H1 (cell line): ENCODE data around the gene BET1L. TPM values are rescaled to one million over a fixed set of nuclear protein-coding genes. Genes with fewer than 3 reads are reported as not detected.
A peak's percentile ranks its signal among the peaks of the same experiment; 100 is the strongest.
"Not testable (repeated sequence)": the region's sequence is repeated elsewhere in the genome, so short reads cannot be mapped to it uniquely, and the experiment has no call there.

Source experiments
- CTCF ChIA-PET: fragments of 300-600 bp; sonication (Branson Sonifier 250); formaldehyde crosslinking; loops from one replicate; lab custom pipeline; 2021; ENCODE audit not compliant: partially characterized antibody; lab: Charles Lee
- POLR2A ChIA-PET: fragments of 300-600 bp; sonication (Branson Sonifier 250); formaldehyde crosslinking; loops from one replicate; lab custom pipeline; 2021; ENCODE audit warnings: inconsistent platforms; ENCODE audit not compliant: partially characterized antibody; lab: Charles Lee
- DNase-seq, 2 experiments: peaks; one replicate each; pipeline versions ENCODE4 v3.0.0 to v3.0.0-alpha.2; 2010 to 2022; ENCODE audit warnings: low spot score in 2 of 2, low read depth in 1 of 2, mixed read lengths in 1 of 2
- FAIRE-seq: peaks from 2 replicates; lab custom pipeline; 2011; peaks lifted over from hg19 to GRCh38; lab: Jason Lieb, UNC
- H2AFZ ChIP-seq: 2 replicates; pipeline ENCODE4 v1.8.1; 2012; ENCODE audit warnings: low read length, inconsistent platforms
- H2AK5ac ChIP-seq: 2 replicates; pipeline ENCODE4 v1.6.1; 2013; ENCODE audit warnings: low read depth, low read length
- H2BK120ac ChIP-seq: replicated peaks from 2 replicates; pipeline ENCODE3; 2013; ENCODE audit warnings: low read depth, low read length, inconsistent platforms
- H2BK12ac ChIP-seq: 2 replicates; pipeline ENCODE4 v1.6.1; 2013; ENCODE audit warnings: low read depth, low read length
- H2BK15ac ChIP-seq: 2 replicates; pipeline ENCODE4 v1.6.1; 2013; ENCODE audit warnings: low read length
- H2BK20ac ChIP-seq: 2 replicates; pipeline ENCODE4 v1.6.1; 2013; ENCODE audit warnings: low read length
- H2BK5ac ChIP-seq: 2 replicates; pipeline ENCODE4 v1.6.1; 2013; ENCODE audit warnings: low read depth, low read length
- H3K14ac ChIP-seq: 2 replicates; pipeline ENCODE4 v1.6.1; 2013; ENCODE audit warnings: inconsistent platforms; ENCODE audit not compliant: insufficient read length
- H3K18ac ChIP-seq: 2 replicates; pipeline ENCODE4 v1.6.1; 2013; ENCODE audit warnings: low read length; ENCODE audit errors: extremely low read depth
- H3K23ac ChIP-seq: 2 replicates; pipeline ENCODE4 v1.6.1; 2013; ENCODE audit warnings: inconsistent platforms; ENCODE audit not compliant: insufficient read length
- H3K23me2 ChIP-seq: 2 replicates; pipeline ENCODE4 v1.6.1; 2013; ENCODE audit warnings: low read depth, low read length
- H3K27ac ChIP-seq: 2 replicates; pipeline ENCODE4 v1.6.1; 2011; ENCODE audit warnings: low read depth, low read length, inconsistent platforms
- H3K27me3 ChIP-seq, 4 experiments: replicated peaks in 1 of 4; 1 replicate in 1 of 4; 2 replicates in 3 of 4; pipeline versions ENCODE4 v1.6.1 to v1.8.1; 2011 to 2013; ENCODE audit warnings: low read length in 3 of 4, mild to moderate bottlenecking in 3 of 4, inconsistent platforms in 2 of 4, mixed read lengths in 2 of 4, moderate library complexity in 1 of 4; ENCODE audit not compliant: control insufficient read depth in 3 of 4, insufficient read depth in 3 of 4; ENCODE audit errors: extremely low read depth in 1 of 4
- H3K36me3 ChIP-seq, 4 experiments: 2 replicates each; pipeline versions ENCODE4 v1.6.1 to v1.8.1; 2011 to 2013; ENCODE audit warnings: mild to moderate bottlenecking in 4 of 4, low read length in 3 of 4, moderate library complexity in 2 of 4, control low read depth in 1 of 4, inconsistent platforms in 1 of 4; ENCODE audit not compliant: insufficient read depth in 4 of 4, control insufficient read depth in 2 of 4
- H3K4ac ChIP-seq: replicated peaks from 2 replicates; pipeline ENCODE3; 2013; ENCODE audit warnings: low read length, low read depth, mixed read lengths, inconsistent platforms; ENCODE audit not compliant: insufficient read length
- H3K4me1 ChIP-seq, 4 experiments: replicated peaks in 1 of 4; 1 replicate in 1 of 4; 2 replicates in 3 of 4; pipeline versions ENCODE4 v1.6.1 to v1.8.1; 2011 to 2013; ENCODE audit warnings: low read length in 3 of 4, inconsistent platforms in 2 of 4, mixed read lengths in 1 of 4; ENCODE audit not compliant: insufficient read depth in 4 of 4, control insufficient read depth in 3 of 4
- H3K4me2 ChIP-seq, 2 experiments: 2 replicates each; pipeline versions ENCODE4 v1.6.1 to v1.8.1; 2011 to 2013; ENCODE audit warnings: low read depth in 2 of 2, low read length in 2 of 2, control low read depth in 1 of 2, inconsistent platforms in 1 of 2, mild to moderate bottlenecking in 1 of 2; ENCODE audit not compliant: insufficient read depth in 1 of 2
- H3K4me3 ChIP-seq, 4 experiments: fragments of 200-600, 300-600 bp in 1 of 4; sonication (generic), shearing (Covaris generic), sonication (Bioruptor Twin) in 1 of 4; 2 replicates each; pipeline versions ENCODE4 v1.5.1 to v1.8.1; 2011 to 2016; ENCODE audit warnings: low read length in 4 of 4, low read depth in 3 of 4, control low read depth in 2 of 4, inconsistent platforms in 2 of 4, mild to moderate bottlenecking in 2 of 4, mixed read lengths in 1 of 4, moderate library complexity in 1 of 4; ENCODE audit not compliant: insufficient read depth in 2 of 4; ENCODE audit errors: extremely low read depth in 1 of 4
- H3K56ac ChIP-seq: replicated peaks from 2 replicates; pipeline ENCODE3; 2013; ENCODE audit warnings: low read depth, mild to moderate bottlenecking, mixed read lengths, low read length, inconsistent platforms; ENCODE audit not compliant: insufficient read length
- H3K79me1 ChIP-seq: 2 replicates; pipeline ENCODE4 v1.6.1; 2013; ENCODE audit warnings: low read depth, low read length, control low read depth
- H3K79me2 ChIP-seq, 2 experiments: 2 replicates each; pipeline versions ENCODE4 v1.6.1 to v1.8.1; 2012 to 2013; ENCODE audit warnings: low read length in 2 of 2, mild to moderate bottlenecking in 2 of 2, inconsistent platforms in 1 of 2; ENCODE audit not compliant: insufficient read depth in 2 of 2, control insufficient read depth in 1 of 2
- H3K9ac ChIP-seq, 4 experiments: replicated peaks in 1 of 4; 1 replicate in 1 of 4; 2 replicates in 3 of 4; pipeline versions ENCODE4 v1.6.1 to v1.8.1; 2011 to 2013; ENCODE audit warnings: low read depth in 3 of 4, low read length in 3 of 4, control low read depth in 2 of 4, mild to moderate bottlenecking in 2 of 4, moderate library complexity in 2 of 4, inconsistent platforms in 1 of 4; ENCODE audit errors: extremely low read depth in 1 of 4
- H3K9me3 ChIP-seq, 2 experiments: 2 replicates each; pipeline versions ENCODE4 v1.6.1 to v1.8.1; 2012 to 2013; ENCODE audit warnings: mild to moderate bottlenecking in 2 of 2, moderate library complexity in 2 of 2, control low read depth in 1 of 2, inconsistent platforms in 1 of 2, low read depth in 1 of 2, low read length in 1 of 2, mixed read lengths in 1 of 2; ENCODE audit not compliant: insufficient read depth in 2 of 2
- H4K20me1 ChIP-seq, 2 experiments: replicated peaks in 1 of 2; 2 replicates each; pipeline versions ENCODE3 to v1.8.1; 2011 to 2013; ENCODE audit warnings: inconsistent platforms in 2 of 2, low read length in 2 of 2, mild to moderate bottlenecking in 1 of 2; ENCODE audit not compliant: insufficient read depth in 2 of 2, control insufficient read depth in 1 of 2
- H4K5ac ChIP-seq: 2 replicates; pipeline ENCODE4 v1.6.1; 2013; ENCODE audit warnings: low read length, low read depth, mixed read lengths, inconsistent platforms; ENCODE audit not compliant: insufficient read length
- H4K8ac ChIP-seq: 2 replicates; pipeline ENCODE4 v1.8.0; 2013; ENCODE audit warnings: mild to moderate bottlenecking, moderate library complexity, low read length, inconsistent platforms; ENCODE audit not compliant: insufficient read depth; ENCODE audit errors: extremely low read depth
- H4K91ac ChIP-seq: replicated peaks from 2 replicates; pipeline ENCODE3; 2013; ENCODE audit warnings: low read length, mixed read lengths, inconsistent platforms; ENCODE audit not compliant: insufficient read length
- WGBS, 2 experiments: shearing (Covaris generic) in 1 of 2; methylation state at CpG; one replicate each; pipeline versions ENCODE4 v1.1.6 to v1.1.7; 2013 to 2015; ENCODE audit warnings: low lambda C conversion rate in 2 of 2, mixed read lengths in 2 of 2, inconsistent platforms in 1 of 2, low coverage in 1 of 2, missing lambda C conversion rate in 1 of 2; ENCODE audit not compliant: insufficient replicate concordance in 2 of 2, insufficient coverage in 1 of 2, insufficient read length in 1 of 2; ENCODE audit errors: extremely low coverage in 1 of 2, missing lambda C conversion rate in 1 of 2; 5-methylcytosine and 5-hydroxymethylcytosine counted together
- polyA plus RNA-seq, 7 experiments: library from polyadenylated mRNA; depleted of rRNA in 3 of 7; stranded (reverse) in 5 of 7; unstranded in 2 of 7; fragments of >200 nt in 5 of 7; fragments of 200-250 nt in 2 of 7; gene quantifications; 1 replicate in 5 of 7; 2 replicates in 1 of 7; 4 replicates in 1 of 7; pipeline versions ENCODE4 v1.2.1 to v1.2.3, GENCODE V29; 2011 to 2013; ENCODE audit warnings: missing spikeins in 2 of 7, mixed read lengths in 2 of 7
- total RNA-seq: library from RNA; stranded (reverse); fragmentation: NEBNext Ultra II Directional; extraction: Animal tissue kit (Norgen Biotek cat#: 25700); gene quantifications from 2 replicates; pipeline ENCODE4 v1.2.1, GENCODE V29; 2021

BET1L gene
- total and polyA plus RNA-seq, 2 of the 8 experiments (the other 6 are each of a cell fraction or from before 2014, with no cell fraction given) = 40.2 to 61.9 TPM

DNA sequence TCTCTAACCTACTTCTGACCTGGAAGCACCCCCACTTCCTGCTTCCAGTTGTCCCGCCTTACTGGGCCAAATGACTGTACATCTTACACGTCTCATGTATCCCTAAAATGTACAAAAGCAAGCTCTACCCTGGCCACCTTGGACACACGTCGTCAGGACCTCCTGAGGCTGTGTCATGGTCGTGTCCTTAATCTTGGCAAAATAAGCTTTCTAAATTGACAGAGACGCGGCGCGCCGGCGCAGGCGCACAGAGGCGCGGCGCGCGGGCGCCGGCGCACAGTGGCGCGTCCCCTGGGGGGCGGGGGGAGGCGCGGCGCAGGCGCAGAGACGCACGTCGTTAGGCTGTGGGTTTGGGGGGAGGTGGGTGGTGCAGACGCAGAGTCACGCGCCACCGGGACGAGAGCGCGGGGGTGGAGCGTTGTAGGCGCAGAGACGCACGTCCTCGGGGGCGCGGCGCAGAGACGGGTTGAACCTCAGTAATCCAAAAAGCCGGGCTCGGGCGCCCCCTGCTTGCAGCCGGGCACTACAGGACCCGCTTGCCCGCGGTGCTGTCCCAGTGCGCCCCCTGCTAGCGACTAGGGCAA lies 17.9 kb downstream of the BET1L start:
- FAIRE-seq = not testable (repeated sequence)
- peak in 1 of 2 experiments; percentile 30 for DNase-seq

DNA sequence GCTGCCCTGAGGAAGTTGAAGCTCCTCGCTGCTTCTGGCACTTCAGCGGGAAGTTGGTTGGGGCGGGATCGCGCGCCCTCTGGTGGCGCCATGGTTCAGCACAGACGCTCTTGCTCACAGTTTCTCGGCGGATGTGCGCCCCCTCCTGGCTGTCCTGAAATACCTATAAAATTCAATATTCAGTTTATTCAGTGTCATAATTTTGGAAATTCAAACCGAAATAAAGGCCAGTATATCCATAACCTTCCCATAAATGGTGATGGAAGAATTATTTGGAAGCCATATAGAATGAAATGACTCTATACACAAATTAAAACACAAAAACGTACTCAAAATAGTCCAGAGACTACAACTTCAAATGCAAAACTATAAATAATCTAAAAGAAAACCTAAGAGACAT lies 27.0 kb downstream of the BET1L start:
- CTCF ChIA-PET, DNase-seq, H2BK120ac ChIP-seq, H3K14ac ChIP-seq, H3K4ac ChIP-seq, H2BK15ac ChIP-seq, FAIRE-seq, H3K36me3 ChIP-seq, H4K8ac ChIP-seq, H2BK5ac ChIP-seq, H3K23me2 ChIP-seq, H2BK12ac ChIP-seq, H3K79me1 ChIP-seq, H3K9me3 ChIP-seq, H3K56ac ChIP-seq, H4K5ac ChIP-seq, H4K91ac ChIP-seq, H3K23ac ChIP-seq, H2AK5ac ChIP-seq, H3K4me2 ChIP-seq, H3K27ac ChIP-seq, H3K9ac ChIP-seq, H2BK20ac ChIP-seq, POLR2A ChIA-PET, H3K4me1 ChIP-seq, H4K20me1 ChIP-seq, H3K27me3 ChIP-seq, H3K79me2 ChIP-seq, H3K4me3 ChIP-seq, H3K18ac ChIP-seq, H2AFZ ChIP-seq: not testable (repeated sequence)
- WGBS, 2 experiments = no CpG with 5 or more reads among the region's 13 CpGs

More for the DNA sequence above, 17.9 kb downstream of the BET1L start:
- H3K9ac ChIP-seq, H2BK120ac ChIP-seq, H2AK5ac ChIP-seq, H3K18ac ChIP-seq, H2AFZ ChIP-seq, H3K23ac ChIP-seq, H3K27ac ChIP-seq, H4K20me1 ChIP-seq, H3K4me1 ChIP-seq, H4K5ac ChIP-seq, H2BK20ac ChIP-seq, H3K36me3 ChIP-seq, CTCF ChIA-PET, H2BK12ac ChIP-seq, H3K4me2 ChIP-seq, H3K14ac ChIP-seq, H3K23me2 ChIP-seq, H3K79me2 ChIP-seq, POLR2A ChIA-PET, H3K79me1 ChIP-seq, H2BK5ac ChIP-seq, H4K8ac ChIP-seq, H3K4ac ChIP-seq, H4K91ac ChIP-seq, H3K4me3 ChIP-seq, H3K27me3 ChIP-seq, H3K56ac ChIP-seq, H2BK15ac ChIP-seq: not testable (repeated sequence)
- WGBS, 2 experiments = 98% methylated on average over 20 of the region's 55 CpGs; no CpG with 5 or more reads in 1 of the 2 experiments
- peaks cover 9 to 15% of the 10 kb centered on the region in 2 experiments for H3K9me3 ChIP-seq
